Keratinocyte (primary cell): ENCODE measurements around the gene ABHD6. TPM values are rescaled to one million over a fixed set of nuclear protein-coding genes. Genes with fewer than 3 reads are reported as not detected.

Experiments used
- DNase-seq: peaks from one replicate; pipeline ENCODE4 v3.0.0-alpha.2; 2011; ENCODE audit warnings: low read depth, missing footprints, low spot score
- FAIRE-seq: peaks from 2 replicates; lab custom pipeline; 2011; peaks lifted over from hg19 to GRCh38; lab: Jason Lieb, UNC
- H2AFZ ChIP-seq: 2 replicates; pipeline ENCODE4 v1.6.0; 2012; ENCODE audit warnings: low read length, control low read depth, inconsistent platforms; ENCODE audit not compliant: control insufficient read depth
- H3K27ac ChIP-seq: 2 replicates; pipeline ENCODE4 v1.5.1; 2011; ENCODE audit warnings: low read length; ENCODE audit not compliant: control insufficient read depth, insufficient read depth
- H3K27me3 ChIP-seq: 3 replicates; pipeline ENCODE4 v1.6.0; 2011; ENCODE audit warnings: low read length; ENCODE audit not compliant: control insufficient read depth, insufficient read depth; ENCODE audit errors: extremely low read depth
- H3K36me3 ChIP-seq, 2 experiments: 2 replicates in 1 of 2; 3 replicates in 1 of 2; pipeline ENCODE4 v1.5.1; 2011; ENCODE audit warnings: low read length in 2 of 2, mild to moderate bottlenecking in 1 of 2; ENCODE audit not compliant: control insufficient read depth in 2 of 2, insufficient read depth in 2 of 2; ENCODE audit errors: extremely low read depth in 1 of 2
- H3K4me1 ChIP-seq: 3 replicates; pipeline ENCODE4 v1.5.1; 2011; ENCODE audit warnings: low read length; ENCODE audit not compliant: control insufficient read depth, insufficient read depth; ENCODE audit errors: extremely low read depth
- H3K4me2 ChIP-seq: 3 replicates; pipeline ENCODE4 v1.6.0; 2011; ENCODE audit warnings: low read depth, low read length; ENCODE audit not compliant: control insufficient read depth, insufficient read depth; ENCODE audit errors: extremely low read depth
- H3K4me3 ChIP-seq, 3 experiments: fragments of 200-600 bp in 1 of 3; sonication (generic) in 1 of 3; 2 replicates in 2 of 3; 3 replicates in 1 of 3; pipeline ENCODE4 v1.5.1; 2011 to 2016; ENCODE audit warnings: low read length in 3 of 3, mild to moderate bottlenecking in 3 of 3, control low read depth in 2 of 3, inconsistent platforms in 1 of 3, low read depth in 1 of 3, mixed read lengths in 1 of 3, mixed run types in 1 of 3, moderate library complexity in 1 of 3; ENCODE audit not compliant: control insufficient read depth in 2 of 3, insufficient read depth in 2 of 3; ENCODE audit errors: extremely low read depth in 1 of 3
- H3K79me2 ChIP-seq: 2 replicates; pipeline ENCODE4 v1.6.0; 2012; ENCODE audit warnings: low read length; ENCODE audit not compliant: control insufficient read depth, insufficient read depth
- H3K9ac ChIP-seq: 3 replicates; pipeline ENCODE4 v1.6.0; 2011; ENCODE audit warnings: low read length; ENCODE audit not compliant: control insufficient read depth, insufficient read depth; ENCODE audit errors: extremely low read depth
- H3K9me1 ChIP-seq: 3 replicates; pipeline ENCODE4 v1.6.0; 2011; ENCODE audit warnings: low read length; ENCODE audit not compliant: control insufficient read depth, insufficient read depth; ENCODE audit errors: extremely low read depth
- H3K9me3 ChIP-seq: 2 replicates; pipeline ENCODE4 v1.5.1; 2012; ENCODE audit warnings: low read depth, low read length; ENCODE audit not compliant: control insufficient read depth
- H4K20me1 ChIP-seq: 3 replicates; pipeline ENCODE4 v1.6.0; 2011; ENCODE audit warnings: low read length; ENCODE audit not compliant: control insufficient read depth, insufficient read depth; ENCODE audit errors: extremely low read depth
- CTCF ChIP-seq, 3 experiments: IDR thresholded peaks in 1 of 3; conservative IDR thresholded peaks in 1 of 3; optimal IDR thresholded peaks in 1 of 3; 2 replicates in 2 of 3; 3 replicates in 1 of 3; pipeline versions ENCODE3 to v1.5.1; 2011; ENCODE audit warnings: low read length in 3 of 3, mild to moderate bottlenecking in 3 of 3, moderate library complexity in 2 of 3, control low read depth in 1 of 3, inconsistent platforms in 1 of 3; ENCODE audit not compliant: insufficient read depth in 2 of 3; ENCODE audit errors: extremely low read depth in 1 of 3
- EZH2 ChIP-seq: IDR thresholded peaks from one replicate; pipeline ENCODE4 v1.6.1; 2012; ENCODE audit warnings: inconsistent platforms, mild to moderate bottlenecking, low read length, moderate library complexity
- dilution Hi-C: fragments of 300-500 bp; cut with MboI; formaldehyde crosslinking; loops from one replicate; pipeline ENCODE4 v1.7.0; 2020; ENCODE audit warnings: low sequenced_read_pairs; ENCODE audit not compliant: extremely low pct_ligation_motif_present
- polyA plus RNA-seq, 5 experiments: library from polyadenylated mRNA; depleted of rRNA in 3 of 5; stranded (reverse) in 3 of 5; stranded (forward) in 1 of 5; unstranded in 1 of 5; fragments of >200 nt; gene quantifications; 1 replicate in 1 of 5; 2 replicates in 3 of 5; 3 replicates in 1 of 5; pipeline versions ENCODE4 v1.2.1 to v1.2.3, GENCODE V29; 2011 to 2012; ENCODE audit warnings: missing spikeins in 2 of 5, low read depth in 1 of 5, low replicate concordance in 1 of 5

ABHD6 gene
- polyA plus RNA-seq, 1 donor (not counting 4 experiments of a cell fraction or from before 2014, with no cell fraction given), result 15.2 TPM

- H3K79me2 ChIP-seq, result no peaks in the 10 kb centered on the region
- H3K27me3 ChIP-seq, result no peaks in the 10 kb centered on the region
- H4K20me1 ChIP-seq, result no peaks in the 10 kb centered on the region
- H3K9me3 ChIP-seq, result no peaks in the 10 kb centered on the region
- no peak overlapping the region for H3K27ac ChIP-seq
- H3K9ac ChIP-seq, result no peak overlapping the region
- no peak overlapping the region for H3K4me2 ChIP-seq
- dilution Hi-C loops, result no loop called here
- H3K36me3 ChIP-seq, result peaks cover 0 to 5% of the 10 kb centered on the region in 2 experiments
- H2AFZ ChIP-seq, result no peak overlapping the region
- no peaks in the 10 kb centered on the region for H3K9me1 ChIP-seq
- TF ChIP-seq EZH2 (no peak), CTCF (optimal IDR thresholded peaks at IDR 0.05 in 1 of 3, IDR thresholded peaks at IDR 0.05 in 1 of 3, conservative IDR thresholded peaks at IDR 0.05 in 1 of 3; ENCODE audit: extremely low read depth in 1 of 3, insufficient read depth in 2 of 3, low read length in 3 of 3) (no peak)
- FAIRE-seq (no peak), DNase-seq (no peak)
- no peak overlapping the region for H3K4me3 ChIP-seq
- H3K4me1 ChIP-seq, result no peaks in the 10 kb centered on the region
These were observed 23.1 kb downstream of the ABHD6 start for GRCh38 chr3:58260733-58261132.

- no peaks in the 10 kb centered on the region for H4K20me1 ChIP-seq
- H3K9me3 ChIP-seq, result no peaks in the 10 kb centered on the region
- no peak overlapping the region for H3K4me2 ChIP-seq
- no peaks in the 10 kb centered on the region for H3K9me1 ChIP-seq
- H3K27me3 ChIP-seq, result no peaks in the 10 kb centered on the region
- H3K4me1 ChIP-seq, result no peaks in the 10 kb centered on the region
- TF ChIP-seq EZH2, result no peak
- TF ChIP-seq CTCF (optimal IDR thresholded peaks at IDR 0.05 in 1 of 3, IDR thresholded peaks at IDR 0.05 in 1 of 3, conservative IDR thresholded peaks at IDR 0.05 in 1 of 3; ENCODE audit: extremely low read depth in 1 of 3, insufficient read depth in 2 of 3, low read length in 3 of 3), result no peak
- H3K79me2 ChIP-seq, result no peaks in the 10 kb centered on the region
- no peak for FAIRE-seq
- dilution Hi-C loops, result no loop called here
- no peak for DNase-seq
- H2AFZ ChIP-seq, result no peak overlapping the region
- H3K36me3 ChIP-seq, result peaks cover 0 to 5% of the 10 kb centered on the region in 2 experiments
- no peak overlapping the region for H3K9ac ChIP-seq
- H3K4me3 ChIP-seq, result no peak overlapping the region
- no peak overlapping the region for H3K27ac ChIP-seq
These were observed 24.5 kb downstream of the ABHD6 start for GRCh38 chr3:58261954-58262666.
